ENCODE results near the gene TMED4. TPM values are rescaled to one million over a fixed set of nuclear protein-coding genes. Genes with fewer than 3 reads are reported as not detected.
A peak's percentile ranks its signal among the peaks of the same experiment; 100 is the strongest.

Gene TMED4
- total and polyA plus RNA-seq, 5 experiments from 2014 or later: 61.4 to 110 (median 80.4) TPM

DNA sequence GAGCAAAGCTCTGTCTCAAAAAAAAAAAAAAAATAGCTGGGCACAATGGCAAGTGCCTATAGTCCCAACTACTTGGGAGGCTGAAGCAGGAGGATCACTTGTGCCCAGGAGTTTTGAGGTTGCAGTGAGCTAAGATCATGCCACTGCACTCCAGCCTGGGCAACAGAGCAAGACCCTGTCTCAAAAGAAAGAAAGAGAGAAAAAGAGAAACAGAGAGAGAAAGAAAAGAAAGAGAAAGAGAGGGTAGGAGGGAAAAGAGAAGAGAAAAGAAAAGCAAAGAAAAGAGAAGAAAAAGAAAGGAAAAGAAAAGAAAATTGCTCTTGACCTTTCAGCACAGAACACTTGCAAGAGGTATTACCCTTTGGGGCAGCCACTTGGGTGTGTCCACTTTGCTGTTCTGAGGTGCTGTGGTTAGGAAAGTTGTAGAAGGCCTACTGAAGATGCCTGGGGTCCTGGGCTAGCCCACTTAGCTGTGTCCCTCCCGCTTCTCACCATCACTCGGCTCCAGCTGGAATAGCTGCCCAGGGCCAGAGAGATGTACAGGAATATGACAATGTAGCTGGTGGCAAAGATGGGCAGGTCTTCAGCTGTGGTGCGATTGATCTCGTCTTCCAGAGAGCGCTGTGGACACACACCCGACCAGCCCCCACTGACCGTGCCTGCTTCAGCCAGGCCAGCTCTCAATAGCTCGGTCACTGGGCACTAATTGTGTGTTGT lies 46.5 kb downstream of the TMED4 start:
- Mint-ChIP-seq H3K27me3 (no peaks in the 10 kb centered on the region), H3K27ac (peak overlapping the region in 2 of 10 donors; percentile 29 to 87), H3K4me3 (no peak overlapping the region), H3K9me3 (peaks cover 0 to 2% (median 0%) of the 10 kb centered on the region in 9 donors), H3K4me1 (peaks cover 0 to 4% (median 1%) of the 10 kb centered on the region in 4 donors), H3K36me3 (no peaks in the 10 kb centered on the region)
- POLR2A ChIA-PET: interaction anchor here (0.5 kb wide), 1 partner anchor 10 kb away, joined by 3 read pairs; no protein-coding TSS in a partner anchor
- no peak for DNase-seq
- no peak for ATAC-seq

DNA sequence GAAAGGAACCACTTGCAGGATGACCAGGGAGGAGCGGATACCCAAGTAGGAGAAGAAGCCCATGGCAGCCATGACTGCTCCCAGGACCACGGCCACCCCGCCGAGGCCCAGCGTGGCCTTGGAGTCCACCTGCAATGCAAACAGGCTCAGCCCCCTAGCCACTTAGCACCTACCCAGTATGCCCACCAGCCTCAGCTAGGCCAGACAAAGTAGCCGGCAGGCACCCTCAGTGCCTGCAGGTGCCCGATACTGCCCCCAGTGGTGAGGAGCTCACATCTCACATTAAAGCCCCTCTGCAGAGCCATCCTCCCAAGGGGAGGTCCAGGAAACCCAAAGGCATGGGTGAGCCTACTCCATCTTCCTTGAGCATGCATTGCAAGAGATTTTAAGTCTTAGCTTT lies 47.5 kb downstream of the TMED4 start:
- peaks cover 0 to 3% (median 0%) of the 10 kb centered on the region in 9 donors for H3K9me3 Mint-ChIP-seq
- no peak overlapping the region for H3K27ac Mint-ChIP-seq
- no peaks in the 10 kb centered on the region for H3K27me3 Mint-ChIP-seq
- no peaks in the 10 kb centered on the region for H3K36me3 Mint-ChIP-seq
- POLR2A ChIA-PET: no interaction called here
- ATAC-seq (peak; percentile 67 to 76), DNase-seq (peak in 7 of 10 donors; percentile 14 to 46 (median 34))
- H3K4me1 Mint-ChIP-seq: peaks cover 0 to 4% (median 1%) of the 10 kb centered on the region in 4 donors
- no peak overlapping the region for H3K4me3 Mint-ChIP-seq

DNA sequence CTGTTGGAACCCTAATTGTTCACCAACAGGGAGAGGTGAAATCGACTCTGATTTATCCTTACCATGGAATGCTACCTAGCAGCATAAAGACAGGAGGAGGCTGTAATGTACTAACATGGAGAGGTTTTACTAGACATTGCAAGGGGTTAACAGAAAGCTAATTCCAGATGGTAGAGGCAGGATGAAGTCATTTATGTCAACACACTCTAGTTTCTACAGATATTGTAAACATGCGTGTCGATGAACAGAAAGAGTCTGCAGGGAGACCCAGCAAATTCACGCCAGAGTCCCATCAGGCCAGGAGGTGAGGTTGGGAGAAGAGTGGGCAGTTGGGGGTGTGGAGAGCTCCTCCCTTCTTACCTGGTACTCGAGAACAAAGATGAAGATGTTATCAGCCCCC lies 47.9 kb downstream of the TMED4 start:
- ATAC-seq: no peak
- Mint-ChIP-seq H3K4me3 (no peak overlapping the region), H3K9me3 (peaks cover 0 to 3% (median 0%) of the 10 kb centered on the region in 9 donors), H3K36me3 (no peaks in the 10 kb centered on the region), H3K27ac (no peak overlapping the region), H3K27me3 (peaks cover 0 to under 1% (median 0%) of the 10 kb centered on the region in 5 donors), H3K4me1 (peaks cover 0 to 4% (median 1%) of the 10 kb centered on the region in 4 donors)
- POLR2A ChIA-PET: no interaction called here
- DNase-seq: no peak

DNA sequence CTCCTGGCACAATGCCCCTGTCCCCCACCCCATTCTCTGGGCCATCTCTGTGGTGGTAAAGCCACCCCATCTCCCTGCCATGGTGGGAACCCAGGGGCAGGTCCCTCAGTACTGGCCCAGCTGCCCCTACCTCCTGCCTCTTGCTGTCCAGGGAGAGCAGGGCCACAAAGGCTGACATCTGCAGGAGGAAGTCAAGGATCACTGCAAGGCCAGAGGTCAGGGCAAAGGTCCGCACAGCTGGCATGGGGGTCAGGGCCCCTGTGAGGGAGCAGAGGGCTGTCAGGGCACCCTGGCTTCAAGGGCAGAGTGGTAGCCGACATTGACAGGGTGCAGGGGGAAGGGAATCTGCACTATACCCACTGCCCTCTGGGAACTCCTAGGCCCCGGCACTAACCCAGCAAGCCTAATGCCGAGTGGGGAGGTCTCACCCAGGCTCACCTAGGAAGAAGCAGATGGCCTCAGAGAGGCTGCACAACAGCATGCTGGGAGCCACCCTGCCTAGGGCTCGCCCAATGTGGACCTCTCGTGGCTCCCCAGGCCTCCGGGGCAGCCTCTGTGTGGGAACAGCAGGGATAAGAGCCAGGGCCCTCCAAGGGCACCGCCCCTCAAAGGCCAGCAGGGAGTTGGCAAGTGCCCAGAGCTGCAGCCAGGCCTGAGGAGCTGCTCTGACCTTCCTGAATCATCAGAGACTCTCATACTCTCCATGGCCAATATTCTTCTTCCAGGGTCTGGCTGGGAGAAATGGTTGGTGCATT lies 48.6 kb downstream of the TMED4 start:
- DNase-seq: no peak
- Mint-ChIP-seq H3K9me3 (peaks cover 0 to 5% (median under 1%) of the 10 kb centered on the region in 9 donors), H3K4me3 (no peak overlapping the region), H3K27ac (no peak overlapping the region), H3K4me1 (peaks cover 0 to 4% (median 1%) of the 10 kb centered on the region in 4 donors), H3K36me3 (no peaks in the 10 kb centered on the region), H3K27me3 (peaks cover 0 to 2% (median 0%) of the 10 kb centered on the region in 5 donors)
- POLR2A ChIA-PET: no interaction called here
- no peak for ATAC-seq

DNA sequence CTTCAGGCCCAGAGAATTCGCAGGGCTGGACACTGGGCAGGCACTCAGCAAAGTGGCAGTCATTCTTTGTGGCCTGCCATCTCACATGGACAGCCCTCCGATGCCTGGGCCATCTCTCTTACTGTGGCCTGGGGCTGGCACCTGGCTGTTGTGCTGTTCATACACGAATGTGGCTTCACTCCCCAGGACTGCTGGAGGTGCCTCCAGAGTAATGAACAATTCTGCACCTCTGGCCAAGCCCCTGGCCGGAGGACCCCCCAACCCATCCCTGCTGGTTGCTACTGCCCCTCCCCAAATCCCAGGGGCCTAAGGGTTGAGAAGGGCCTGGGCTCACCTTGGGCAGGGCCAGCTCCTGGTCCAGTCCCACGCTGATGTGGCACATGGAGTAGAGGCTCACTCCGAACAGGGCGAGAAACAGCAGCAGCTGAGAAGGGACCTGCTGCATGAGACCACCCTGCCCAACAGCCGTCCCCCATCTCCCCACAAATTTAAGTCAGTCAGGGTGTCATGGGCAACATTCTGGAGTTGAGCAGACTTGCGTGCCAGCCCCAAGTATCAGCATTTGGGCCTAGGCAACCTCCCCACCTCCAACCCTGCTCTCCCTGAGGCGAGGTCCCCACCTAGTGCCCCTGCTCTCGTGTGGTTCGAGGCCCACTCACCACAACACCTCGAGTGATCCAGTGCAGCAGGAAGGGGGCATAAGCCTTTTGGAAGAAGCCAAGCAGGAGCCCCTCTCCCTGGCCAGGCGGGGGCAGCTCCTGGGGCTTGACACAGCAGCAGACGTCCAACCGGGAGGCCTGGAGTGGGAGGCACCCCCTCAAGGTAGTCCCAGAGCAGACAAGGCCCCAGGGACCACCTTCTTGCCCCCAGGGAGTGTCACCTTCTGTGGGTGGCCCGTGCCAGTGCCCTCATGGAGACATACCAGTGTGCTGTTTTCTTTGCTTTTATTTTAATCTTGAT lies 50.3 kb downstream of the TMED4 start:
- ATAC-seq: no peak
- Mint-ChIP-seq H3K4me1 (peaks cover 0 to 4% (median 1%) of the 10 kb centered on the region in 4 donors), H3K36me3 (no peaks in the 10 kb centered on the region), H3K27ac (peak overlapping the region in 2 of 10 donors; percentile 24 to 28), H3K4me3 (no peak overlapping the region), H3K27me3 (peaks cover 0 to 2% (median 0%) of the 10 kb centered on the region in 5 donors), H3K9me3 (peaks cover 0 to 18% (median 3%) of the 10 kb centered on the region in 9 donors)
- DNase-seq: no peak
- POLR2A ChIA-PET: no interaction called here

DNA sequence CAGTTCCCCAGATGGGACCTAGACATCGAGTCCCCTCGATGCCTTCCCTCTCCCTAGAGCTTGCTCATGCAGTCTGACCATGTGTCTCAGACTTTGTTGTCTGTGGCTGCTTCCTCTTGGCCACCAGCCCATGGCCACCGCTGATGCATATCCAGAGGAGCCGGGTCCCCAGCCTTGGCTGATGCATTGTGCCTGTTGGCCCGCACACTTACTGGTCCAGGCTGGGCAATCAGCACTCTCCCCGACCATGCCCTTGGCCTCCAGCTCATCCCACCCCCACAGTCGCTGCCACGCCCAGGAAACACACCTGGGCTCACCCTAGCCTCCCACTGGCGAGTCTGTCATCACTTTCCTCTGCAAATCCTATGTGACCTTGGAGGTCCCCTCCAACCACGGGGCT lies 51.0 kb downstream of the TMED4 start:
- H3K4me1 Mint-ChIP-seq: peaks cover 0 to 4% (median 1%) of the 10 kb centered on the region in 4 donors

More for the DNA sequence above, 51.0 kb downstream of the TMED4 start:
- DNase-seq: no peak
- Mint-ChIP-seq H3K36me3 (peaks cover 0 to 1% (median 0%) of the 10 kb centered on the region in 3 donors), H3K9me3 (peaks cover 0 to 21% (median 4%) of the 10 kb centered on the region in 9 donors), H3K27ac (peak overlapping the region in 2 of 10 donors; percentile 28 to 72), H3K4me3 (no peak overlapping the region), H3K27me3 (peaks cover 0 to 2% (median 0%) of the 10 kb centered on the region in 5 donors)
- POLR2A ChIA-PET: no interaction called here
- ATAC-seq: no peak

Other genes starting within 250 kb of the TMED4 start
- gene NUDCD3, start 91.6 kb downstream of the TMED4 start, total RNA-seq: 100 to 1,000 TPM; 111 to 118 TPM
- 10 to 100 TPM; 54.6 to 69.4 (median 59.6) TPM for gene NUDCD3, start 91.6 kb downstream of the TMED4 start, polyA plus RNA-seq
- gene NPC1L1, start 40.9 kb downstream of the TMED4 start, total RNA-seq: under 1 TPM; 0.13 to 0.16 TPM
- not detected for gene NPC1L1, start 40.9 kb downstream of the TMED4 start, polyA plus RNA-seq
- gene DDX56, start 8.3 kb downstream of the TMED4 start, total RNA-seq: 100 to 1,000 TPM; 123 to 129 TPM
- gene DDX56, start 8.3 kb downstream of the TMED4 start, polyA plus RNA-seq: 10 to 100 TPM; 25.3 to 48.2 (median 41.1) TPM
- 10 to 100 TPM; 66.0 to 67.5 TPM for gene OGDH, start 24.4 kb upstream of the TMED4 start, total RNA-seq
- gene OGDH, start 24.4 kb upstream of the TMED4 start, polyA plus RNA-seq: 10 to 100 TPM; 23.9 to 30.6 (median 25.6) TPM
- gene ZMIZ2, start 166.6 kb upstream of the TMED4 start, total RNA-seq: 100 to 1,000 TPM; 142 to 149 TPM
- gene ZMIZ2, start 166.6 kb upstream of the TMED4 start, polyA plus RNA-seq: 1 to 10 TPM; 2.6 to 8.1 (median 4.9) TPM
- 100 to 1,000 TPM; 673 to 688 TPM for gene PPIA, start 214.4 kb upstream of the TMED4 start, total RNA-seq
- gene PPIA, start 214.4 kb upstream of the TMED4 start, polyA plus RNA-seq: 1,000 to 10,000 TPM; 3,578 to 3,931 (median 3,619) TPM

All from naive thymus-derived CD8-positive, alpha-beta T cell (primary cell).